LNCAP (cell line): Measurements from ENCODE around the gene DLGAP4.

Source experiments
- TF ChIP-seq, protein P1 (sequence below): fragments of 450-650 bp; IDR thresholded peaks from 2 replicates; pipeline ENCODE4 v1.5.1; 2017; ENCODE audit warnings: mild to moderate bottlenecking

The DLGAP4 gene

DNA sequence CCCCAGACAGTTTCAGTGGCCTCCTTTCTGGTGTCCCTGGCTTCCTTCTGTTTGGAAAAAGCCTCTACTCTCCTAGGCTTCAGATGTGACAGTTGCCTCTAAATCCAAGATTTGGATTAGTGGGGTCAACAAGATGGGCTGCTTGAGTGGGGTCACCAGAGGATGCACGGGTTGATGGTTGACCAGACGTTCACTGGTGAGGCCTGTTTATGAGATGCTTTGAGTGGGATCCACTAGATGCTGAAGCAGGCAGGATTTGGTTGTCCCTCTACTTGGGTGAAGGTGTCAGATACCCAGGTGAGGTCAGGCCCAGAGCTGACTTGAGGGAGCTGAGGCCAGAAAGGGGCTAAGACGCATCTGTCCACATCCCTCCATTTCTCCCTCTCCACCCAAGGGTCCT lies 8.1 kb upstream of the DLGAP4 start:
- TF ChIP-seq, protein P1, sequence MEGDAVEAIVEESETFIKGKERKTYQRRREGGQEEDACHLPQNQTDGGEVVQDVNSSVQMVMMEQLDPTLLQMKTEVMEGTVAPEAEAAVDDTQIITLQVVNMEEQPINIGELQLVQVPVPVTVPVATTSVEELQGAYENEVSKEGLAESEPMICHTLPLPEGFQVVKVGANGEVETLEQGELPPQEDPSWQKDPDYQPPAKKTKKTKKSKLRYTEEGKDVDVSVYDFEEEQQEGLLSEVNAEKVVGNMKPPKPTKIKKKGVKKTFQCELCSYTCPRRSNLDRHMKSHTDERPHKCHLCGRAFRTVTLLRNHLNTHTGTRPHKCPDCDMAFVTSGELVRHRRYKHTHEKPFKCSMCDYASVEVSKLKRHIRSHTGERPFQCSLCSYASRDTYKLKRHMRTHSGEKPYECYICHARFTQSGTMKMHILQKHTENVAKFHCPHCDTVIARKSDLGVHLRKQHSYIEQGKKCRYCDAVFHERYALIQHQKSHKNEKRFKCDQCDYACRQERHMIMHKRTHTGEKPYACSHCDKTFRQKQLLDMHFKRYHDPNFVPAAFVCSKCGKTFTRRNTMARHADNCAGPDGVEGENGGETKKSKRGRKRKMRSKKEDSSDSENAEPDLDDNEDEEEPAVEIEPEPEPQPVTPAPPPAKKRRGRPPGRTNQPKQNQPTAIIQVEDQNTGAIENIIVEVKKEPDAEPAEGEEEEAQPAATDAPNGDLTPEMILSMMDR: no peak

DNA sequence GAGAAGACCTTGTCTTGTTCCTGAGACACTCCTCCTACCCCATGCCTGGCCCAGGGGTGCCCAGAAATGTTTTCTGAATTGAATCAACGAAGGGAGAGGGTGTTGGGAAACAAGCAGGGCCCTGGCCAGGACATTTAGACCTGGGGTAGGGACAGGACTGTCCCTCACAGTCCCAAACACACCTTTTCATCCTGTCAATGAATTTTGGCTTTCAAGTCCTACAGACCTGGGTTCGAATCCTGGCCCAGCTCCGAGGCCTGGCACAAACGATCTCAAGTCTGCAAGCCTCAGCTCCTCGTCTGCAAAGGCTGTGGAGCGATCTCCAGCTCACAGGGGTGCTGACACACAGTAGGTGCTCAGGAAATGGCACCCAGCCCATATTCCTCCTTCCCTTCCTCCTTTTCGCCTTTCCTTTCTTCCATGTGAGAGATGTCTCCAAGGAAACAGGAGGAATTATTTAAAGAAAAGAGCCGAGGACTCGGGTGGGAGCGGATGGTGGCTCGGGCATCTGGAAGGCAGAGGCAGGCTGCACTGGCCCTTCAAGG lies 7.3 kb upstream of the DLGAP4 start:
- TF ChIP-seq, protein P1: no peak

DNA sequence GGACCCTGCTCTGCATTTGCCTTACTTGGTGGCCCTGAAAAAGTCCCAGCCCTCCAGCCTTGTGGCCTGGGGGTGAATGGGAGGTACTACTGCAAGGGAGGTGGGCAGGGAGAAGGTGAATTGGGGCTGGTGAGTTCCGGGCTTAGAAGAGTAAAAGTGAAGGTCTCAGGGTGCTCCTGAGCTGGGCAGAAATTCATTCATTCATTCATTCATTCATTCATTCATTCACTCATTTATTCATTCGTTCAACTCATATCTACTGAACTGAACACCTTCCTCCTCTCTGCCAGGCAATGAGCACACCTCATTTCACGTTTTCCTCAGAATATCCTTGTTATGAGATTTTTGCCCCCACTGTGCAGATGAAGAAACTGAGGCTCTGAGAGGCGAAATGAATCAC lies 6.7 kb upstream of the DLGAP4 start:
- TF ChIP-seq, protein P1: no peak

DNA sequence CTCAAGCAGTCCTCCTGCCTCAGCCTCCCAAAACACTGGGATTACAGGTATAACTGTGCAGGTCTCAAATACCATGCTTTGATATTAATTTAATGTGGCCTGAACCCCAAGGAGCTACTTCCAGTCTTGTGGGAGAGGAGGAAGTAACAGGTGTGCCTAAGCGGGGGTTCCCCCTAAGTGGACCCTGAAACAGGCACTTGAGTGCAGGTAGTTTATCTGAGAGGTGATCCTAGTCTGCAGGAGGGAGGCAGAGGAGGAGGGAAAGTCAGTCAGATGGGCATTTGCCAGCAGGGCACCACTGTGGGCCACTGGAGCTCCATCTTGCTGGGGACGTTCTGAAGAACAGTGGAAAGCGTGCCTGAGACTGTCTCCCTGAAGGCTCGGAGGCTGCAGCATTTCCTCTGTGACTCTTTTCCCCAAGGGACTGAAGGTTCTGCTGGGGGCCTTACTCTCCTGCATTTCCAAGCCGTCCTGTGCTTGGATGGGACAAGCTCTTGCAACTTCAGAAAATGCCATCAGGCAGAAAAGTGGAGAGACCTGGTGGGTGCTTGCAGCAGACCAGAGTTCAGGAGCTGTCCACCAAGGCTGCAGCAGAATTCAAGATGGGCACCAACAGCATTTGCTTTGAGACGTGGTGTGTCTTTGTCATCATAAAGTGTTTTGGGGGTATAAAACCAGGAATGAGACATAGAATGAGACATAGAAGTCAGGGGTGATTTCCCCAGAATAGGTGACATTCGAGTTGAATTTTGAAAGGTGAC lies 4.6 kb upstream of the DLGAP4 start:
- TF ChIP-seq, protein P1: no peak

DNA sequence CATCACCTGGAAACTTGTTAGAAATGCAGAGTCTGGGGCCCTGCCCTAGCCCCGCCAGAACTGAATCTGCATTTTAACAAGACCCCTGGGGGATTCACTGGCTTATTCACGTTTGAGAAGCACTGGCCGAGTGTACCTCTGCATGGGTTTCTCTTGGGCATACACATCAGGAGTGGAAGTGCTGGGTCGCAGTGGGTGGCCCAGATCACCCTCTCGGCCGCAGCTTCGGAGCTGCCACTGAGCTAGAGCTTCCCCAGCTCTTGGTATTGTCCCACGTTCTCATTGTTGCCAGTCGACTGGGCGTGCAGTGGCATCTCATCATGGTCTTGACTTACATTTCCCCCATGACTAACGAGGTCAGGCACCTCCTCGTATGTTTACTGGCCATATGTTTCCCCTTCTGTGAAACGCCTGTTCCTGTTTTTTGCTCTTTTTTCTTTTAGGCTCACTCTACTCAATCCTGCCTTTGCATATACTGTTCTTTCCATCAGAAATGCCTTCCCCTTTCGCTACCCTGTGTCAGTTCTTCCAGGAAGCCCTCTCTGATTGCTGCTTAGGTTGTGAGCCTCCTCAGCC lies 3.0 kb upstream of the DLGAP4 start:
- TF ChIP-seq, protein P1: no peak

DNA sequence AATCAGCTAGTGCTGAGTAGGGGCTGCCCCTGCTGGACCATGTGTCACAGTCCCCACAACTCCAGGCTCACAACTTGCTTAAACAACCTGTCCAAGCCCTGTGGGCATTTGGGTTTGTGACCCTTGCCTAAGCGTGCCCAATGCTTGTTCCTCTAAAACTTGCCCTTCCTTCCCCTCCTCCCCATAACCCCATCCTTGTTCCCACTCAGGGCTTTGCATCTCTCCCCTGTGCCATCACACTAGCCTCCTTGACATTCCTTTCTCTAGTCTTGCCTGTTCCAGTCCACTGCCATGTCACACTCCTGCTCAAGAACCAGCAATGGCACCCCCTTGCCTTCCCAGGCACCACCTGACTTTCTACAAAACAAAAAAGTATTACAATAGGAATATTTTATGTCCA lies 2.3 kb upstream of the DLGAP4 start:
- TF ChIP-seq, protein P1: no peak

DNA sequence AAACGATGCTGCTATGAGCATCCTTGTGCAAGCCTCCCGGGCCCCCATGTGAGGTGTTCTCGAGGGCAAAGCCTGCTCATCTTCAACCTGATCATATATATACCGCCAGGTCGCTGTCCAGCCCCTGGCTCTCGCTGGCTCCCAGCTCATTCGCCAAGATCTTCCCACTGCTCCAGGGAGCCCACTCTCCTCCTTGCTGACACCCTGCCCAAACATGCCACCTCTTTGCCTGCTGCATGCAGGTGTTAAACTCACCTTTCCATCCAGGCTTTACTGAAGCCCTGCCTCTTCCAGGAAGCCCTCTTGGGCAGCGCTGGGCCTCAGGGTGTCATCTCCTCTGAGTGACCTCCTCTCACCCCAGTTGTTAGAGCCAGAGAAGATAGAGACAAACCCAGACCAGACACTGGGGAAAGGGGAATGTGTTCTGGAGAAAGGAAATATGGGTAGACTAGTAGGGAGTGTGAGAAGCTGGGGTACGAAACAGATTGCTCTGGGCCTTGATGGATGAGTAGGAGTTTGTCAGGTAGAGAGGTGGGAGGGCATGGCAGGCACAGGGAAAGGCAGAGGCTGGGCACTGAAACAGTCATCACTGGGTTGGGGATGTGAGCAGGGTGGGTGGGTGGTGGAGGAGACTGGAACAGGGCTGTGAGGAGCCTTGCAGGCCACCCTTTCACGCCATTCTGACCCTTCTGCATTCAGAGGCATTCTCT lies 1.2 kb upstream of the DLGAP4 start:
- TF ChIP-seq, protein P1: no peak
